OCI-LY3 (cell line): ENCODE data around the gene MED20.

ENCODE experiments used
- H2AFZ ChIP-seq: fragments of 200-600, 300-600 bp; shearing (Covaris generic); 2 replicates; pipeline ENCODE4 v1.6.0; 2014; ENCODE audit warnings: antibody characterized with exemption, low read depth, low read length
- H3K27ac ChIP-seq: fragments of 200-600, 300-600 bp; sonication (generic); 2 replicates; pipeline ENCODE4 v1.5.1; 2014; ENCODE audit warnings: mild to moderate bottlenecking, low read length, moderate library complexity, mixed read lengths
- H3K27me3 ChIP-seq: fragments of 200-600, 300-600 bp; sonication (generic); 2 replicates; pipeline ENCODE4 v1.6.1; 2014; ENCODE audit warnings: low read depth, low read length, mixed read lengths
- H3K36me3 ChIP-seq: fragments of 200-600, 300-600 bp; sonication (generic); replicated peaks from 2 replicates; pipeline ENCODE3; 2014; ENCODE audit warnings: low read depth, low read length, mixed read lengths
- H3K4me1 ChIP-seq: fragments of 300-600, 200-600 bp; sonication (generic); 2 replicates; pipeline ENCODE4 v1.6.1; 2014; ENCODE audit warnings: low read length, mixed read lengths
- H3K4me2 ChIP-seq: fragments of 200-600, 300-600 bp; sonication (generic); 2 replicates; pipeline ENCODE4 v1.6.1; 2014; ENCODE audit warnings: low read length, mixed read lengths
- H3K4me3 ChIP-seq: fragments of 300-600, 200-600 bp; sonication (generic); 2 replicates; pipeline ENCODE4 v1.5.1; 2014; ENCODE audit warnings: antibody characterized with exemption, mild to moderate bottlenecking, low read length, moderate library complexity
- H3K79me2 ChIP-seq: fragments of 300-600, 200-600 bp; shearing (Covaris generic); 2 replicates; pipeline ENCODE4 v1.6.1; 2014; ENCODE audit warnings: mild to moderate bottlenecking, low read length, mixed read lengths
- H3K9ac ChIP-seq: fragments of 300-600, 200-600 bp; shearing (Covaris generic); 2 replicates; pipeline ENCODE4 v1.6.0; 2014; ENCODE audit warnings: mild to moderate bottlenecking, low read length, moderate library complexity
- H3K9me3 ChIP-seq: fragments of 200-600, 300-600 bp; shearing (Covaris generic); 2 replicates; pipeline ENCODE4 v1.6.1; 2014; ENCODE audit warnings: low read length, mixed read lengths; ENCODE audit not compliant: insufficient read depth
- H4K20me1 ChIP-seq: fragments of 200-600, 300-600 bp; sonication (generic); 2 replicates; pipeline ENCODE4 v1.6.1; 2016; ENCODE audit warnings: low read length, mixed read lengths; ENCODE audit not compliant: insufficient read depth
- CTCF ChIP-seq: fragments of 200-600, 300-600 bp; sonication (generic); IDR thresholded peaks from 2 replicates; pipeline ENCODE4 v1.5.1; 2014; ENCODE audit warnings: antibody characterized with exemption, low read length, low read depth
- EZH2phosphoT487 ChIP-seq: fragments of 200-600 bp; shearing (Covaris generic); IDR thresholded peaks from 2 replicates; pipeline ENCODE4 v1.6.1; 2018; ENCODE audit warnings: antibody characterized with exemption, mixed run types, low read depth

MED20 gene

DNA sequence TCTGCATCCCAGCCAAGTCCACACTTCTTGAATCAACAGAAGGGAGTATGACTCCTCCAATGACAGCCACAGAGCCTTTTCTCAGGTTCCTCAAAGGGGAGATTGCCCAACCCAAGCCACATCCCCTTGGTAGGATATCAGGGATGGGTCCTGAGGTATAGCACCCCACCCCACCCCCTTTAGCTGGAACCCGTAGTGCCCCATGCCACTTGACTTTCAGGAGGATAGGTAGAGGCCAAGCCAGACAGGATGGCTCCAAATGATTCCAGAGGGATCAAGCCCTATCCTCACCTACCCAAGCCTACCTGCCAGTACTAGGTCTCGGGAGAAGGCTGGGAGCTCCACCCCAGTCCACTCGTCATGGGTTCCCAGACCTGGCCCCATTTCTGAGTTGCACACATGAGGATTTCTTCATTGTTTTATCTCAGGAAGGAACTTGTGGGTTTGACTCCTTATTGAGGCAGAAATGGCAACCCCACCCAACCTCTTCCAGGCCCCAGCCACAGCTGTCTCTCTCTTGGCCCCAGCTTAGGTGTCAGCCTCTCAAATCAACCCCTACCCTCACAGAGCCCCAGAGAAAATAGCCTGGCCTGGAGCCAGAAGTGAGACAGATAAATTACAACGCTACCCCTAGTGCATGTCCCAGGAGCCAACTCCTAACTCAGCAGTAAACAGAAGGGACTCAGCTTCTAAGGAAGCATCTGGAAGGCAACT is 17.1 kb upstream of the MED20 start:
- H3K9ac ChIP-seq = no peak overlapping the region
- peaks cover 6% of the 10 kb centered on the region for H4K20me1 ChIP-seq
- no peak overlapping the region for H2AFZ ChIP-seq
- TF ChIP-seq EZH2phosphoT487 (no peak), CTCF (no peak)
- H3K27me3 ChIP-seq = no peaks in the 10 kb centered on the region
- H3K9me3 ChIP-seq = no peaks in the 10 kb centered on the region
- H3K4me2 ChIP-seq = no peak overlapping the region
- peaks cover 22% of the 10 kb centered on the region for H3K36me3 ChIP-seq
- H3K4me3 ChIP-seq = no peak overlapping the region
- H3K79me2 ChIP-seq = peaks cover 13% of the 10 kb centered on the region; the same call in 1 of the 2 replicates
- H3K4me1 ChIP-seq = peaks cover 19% of the 10 kb centered on the region
- H3K27ac ChIP-seq = no peak overlapping the region

- peaks cover 17% of the 10 kb centered on the region for H3K4me1 ChIP-seq
- peaks cover 28% of the 10 kb centered on the region for H3K36me3 ChIP-seq
- no peak overlapping the region for H3K4me2 ChIP-seq
- H3K9ac ChIP-seq = no peak overlapping the region
- peaks cover 19% of the 10 kb centered on the region; the same call in 1 of the 2 replicates for H3K79me2 ChIP-seq
- H3K4me3 ChIP-seq = no peak overlapping the region
- H4K20me1 ChIP-seq = peaks cover 6% of the 10 kb centered on the region
- TF ChIP-seq CTCF (no peak), EZH2phosphoT487 (no peak)
- no peaks in the 10 kb centered on the region for H3K9me3 ChIP-seq
- H3K27ac ChIP-seq = no peak overlapping the region
- H3K27me3 ChIP-seq = no peaks in the 10 kb centered on the region
- H2AFZ ChIP-seq = no peak overlapping the region
These were observed 16.5 kb upstream of the MED20 start for GRCh38 chr6:41937472-41937860.

- TF ChIP-seq EZH2phosphoT487 (no peak), CTCF (peak; percentile 77)
- Histone ChIP-seq H4K20me1 (peaks cover 7% of the 10 kb centered on the region), H3K27ac (0 out of 2 replicates have a peak overlapping the region, but pooled peaks have one; percentile 3), H3K4me1 (peaks cover 12% of the 10 kb centered on the region), H3K4me2 (no peak overlapping the region), H3K4me3 (no peak overlapping the region), H3K36me3 (peaks cover 40% of the 10 kb centered on the region), H3K9me3 (no peaks in the 10 kb centered on the region), H3K27me3 (no peaks in the 10 kb centered on the region), H3K9ac (no peak overlapping the region), H3K79me2 (peaks cover 17% of the 10 kb centered on the region; the same call in 1 of the 2 replicates), H2AFZ (no peak overlapping the region)
These were observed 15.3 kb upstream of the MED20 start for GRCh38 chr6:41936073-41936837.

GRCh38 chr6:41935685-41936072 is 14.7 kb upstream of the MED20 start:
- Histone ChIP-seq H3K79me2 (peaks cover 12% of the 10 kb centered on the region; the same call in 1 of the 2 replicates), H3K36me3 (peaks cover 46% of the 10 kb centered on the region), H3K27me3 (no peaks in the 10 kb centered on the region), H2AFZ (no peak overlapping the region), H3K9ac (no peak overlapping the region), H3K27ac (0 out of 2 replicates have a peak overlapping the region, but pooled peaks have one; percentile 3), H3K4me3 (no peak overlapping the region), H3K4me1 (peaks cover 12% of the 10 kb centered on the region), H3K4me2 (no peak overlapping the region), H4K20me1 (peaks cover 10% of the 10 kb centered on the region), H3K9me3 (no peaks in the 10 kb centered on the region)
- TF ChIP-seq CTCF = no peak
- TF ChIP-seq EZH2phosphoT487 = no peak
